GM18507 (cell line): ENCODE data around the gene GXYLT1.
A peak's percentile ranks its signal among the peaks of the same experiment; 100 is the strongest.
"Not testable (repeated sequence)": the region's sequence is repeated elsewhere in the genome, so short reads cannot be mapped to it uniquely, and the experiment has no call there.

ENCODE experiments used
- DNase-seq: peaks from one replicate; pipeline ENCODE4 v3.0.0; 2011; ENCODE audit warnings: low read depth; ENCODE audit not compliant: insufficient read length; ENCODE audit errors: extremely low spot score
- FAIRE-seq: peaks from 2 replicates; lab custom pipeline; 2011; peaks lifted over from hg19 to GRCh38; lab: Jason Lieb, UNC

Gene GXYLT1

GRCh38 chr12:42144408-42145196, at the start of gene GXYLT1:
Gene GXYLT1 (minus strand): TSS chr12:42144874. CDS start chr12:42144646, 228 bp downstream.
- FAIRE-seq (peak; percentile 92), DNase-seq (peak; percentile 88)

GRCh38 chr12:42192686-42193085, 48.0 kb upstream of the GXYLT1 start:
- DNase-seq: no peak
- FAIRE-seq: no peak

- no peak for FAIRE-seq
Measured at GRCh38 chr12:42192258-42192657, 47.6 kb upstream of the GXYLT1 start.

GRCh38 chr12:42190376-42190775, 45.7 kb upstream of the GXYLT1 start:
- no peak for FAIRE-seq
- DNase-seq: no peak

More at GRCh38 chr12:42192258-42192657, 47.6 kb upstream of the GXYLT1 start:
- no peak for DNase-seq

GRCh38 chr12:42188275-42188674, 43.6 kb upstream of the GXYLT1 start:
- not testable (repeated sequence) for DNase-seq

GRCh38 chr12:42187799-42188198, 43.1 kb upstream of the GXYLT1 start:
- DNase-seq: no peak
- FAIRE-seq: no peak

More at GRCh38 chr12:42188275-42188674, 43.6 kb upstream of the GXYLT1 start:
- FAIRE-seq: not testable (repeated sequence)

GRCh38 chr12:42186793-42187192, 42.1 kb upstream of the GXYLT1 start:
- FAIRE-seq: no peak
- no peak for DNase-seq

GRCh38 chr12:42182394-42182793, 37.7 kb upstream of the GXYLT1 start:
- DNase-seq (no peak), FAIRE-seq (no peak)

- FAIRE-seq (no peak), DNase-seq (no peak)
Measured at GRCh38 chr12:42180990-42181596, 36.4 kb upstream of the GXYLT1 start.

- DNase-seq (no peak), FAIRE-seq (no peak)
Measured at GRCh38 chr12:42178101-42178500, 33.4 kb upstream of the GXYLT1 start.

- FAIRE-seq: no peak
- no peak for DNase-seq
Measured at GRCh38 chr12:42174978-42175377, 30.3 kb upstream of the GXYLT1 start.

GRCh38 chr12:42173961-42174521, 29.4 kb upstream of the GXYLT1 start:
- DNase-seq (no peak), FAIRE-seq (no peak)

GRCh38 chr12:42172441-42173210, 28.0 kb upstream of the GXYLT1 start:
- FAIRE-seq (no peak), DNase-seq (no peak)

- FAIRE-seq (no peak), DNase-seq (no peak)
Measured at GRCh38 chr12:42167711-42168110, 23.0 kb upstream of the GXYLT1 start.

GRCh38 chr12:42166501-42166900, 21.8 kb upstream of the GXYLT1 start:
- no peak for DNase-seq

GRCh38 chr12:42163913-42164312, 19.2 kb upstream of the GXYLT1 start:
- DNase-seq: no peak
- FAIRE-seq: no peak

More at GRCh38 chr12:42166501-42166900, 21.8 kb upstream of the GXYLT1 start:
- peak; percentile 21 for FAIRE-seq

GRCh38 chr12:42162965-42163364, 18.3 kb upstream of the GXYLT1 start:
- FAIRE-seq (peak; percentile 45), DNase-seq (no peak)

GRCh38 chr12:42162193-42162592, 17.5 kb upstream of the GXYLT1 start:
- DNase-seq (no peak), FAIRE-seq (no peak)

GRCh38 chr12:42161529-42161928, 16.9 kb upstream of the GXYLT1 start:
- DNase-seq (no peak), FAIRE-seq (peak; percentile 9)

- no peak for FAIRE-seq
- DNase-seq: no peak
Measured at GRCh38 chr12:42156232-42156631, 11.6 kb upstream of the GXYLT1 start.
